ENCODE measurements around the gene SPSB3. TPM values are rescaled to one million over a fixed set of nuclear protein-coding genes. Genes with fewer than 3 reads are reported as not detected.

SPSB3 gene
- total and polyA plus RNA-seq, 2 of the 13 experiments (the other 11 are each of a cell fraction or from before 2014, with no cell fraction given), result 13.2 to 21.9 TPM

GRCh38 chr16:1782408-1783264 is at the start of gene SPSB3, which contains the start of gene NUBP2 (continued):
- peak; percentile 44 for TF ChIP-seq ZNF687 (CRISPR knock-in tag; IDR thresholded peaks at IDR 0.05)
- TF ChIP-seq ELF3 (CRISPR knock-in tag; IDR thresholded peaks at IDR 0.05), result peak; percentile 28
- TF ChIP-seq RXRA (CRISPR knock-in tag; IDR thresholded peaks at IDR 0.05), result peak; percentile 59; the same call in 1 of the 2 replicates
- TF ChIP-seq SP2 (CRISPR knock-in tag; IDR thresholded peaks at IDR 0.05), result peak; percentile 99
- TF ChIP-seq GABPB1 (CRISPR knock-in tag; IDR thresholded peaks at IDR 0.05), result peak; percentile 97
- TF ChIP-seq ZNF629 (CRISPR knock-in tag; conservative IDR thresholded peaks at IDR 0.05), result no peak
- TF ChIP-seq KLF16 (CRISPR knock-in tag; IDR thresholded peaks at IDR 0.05), result peak in 1 of 2 experiments; percentile 61; a peak in 1 of 4 replicates
- TF ChIP-seq NFYC (CRISPR knock-in tag; IDR thresholded peaks at IDR 0.05), result peak; percentile 98
- TF ChIP-seq ISX (CRISPR knock-in tag; conservative IDR thresholded peaks at IDR 0.05), result no peak
- TF ChIP-seq MYC (CRISPR knock-in tag; IDR thresholded peaks at IDR 0.05; ENCODE audit: borderline replicate concordance), result peak; percentile 55; the same call in 1 of the 2 replicates
- no peak for TF ChIP-seq NKX3-1 (CRISPR knock-in tag; IDR thresholded peaks at IDR 0.05)
- TF ChIP-seq FOXK2 (IDR thresholded peaks at IDR 0.05), result peak; percentile 56; the same call in 1 of the 2 replicates
- TF ChIP-seq GMEB2 (CRISPR knock-in tag; IDR thresholded peaks at IDR 0.05; ENCODE audit: low read depth), result peak; percentile 59; the same call in 1 of the 2 replicates
- TF ChIP-seq TFDP2 (CRISPR knock-in tag; IDR thresholded peaks at IDR 0.05), result peak; percentile 57
- TF ChIP-seq KDM5B (CRISPR knock-in tag; IDR thresholded peaks at IDR 0.05; ENCODE audit: borderline replicate concordance), result no peak
- TF ChIP-seq ZHX2 (IDR thresholded peaks at IDR 0.05; ENCODE audit: low read depth), result peak; percentile 89
- no peak for TF ChIP-seq ZHX2 (CRISPR knock-in tag; IDR thresholded peaks at IDR 0.05; ENCODE audit: borderline replicate concordance)

Data from HepG2 (cell line).